ENCODE results near the gene A4GALT. TPM values are rescaled to one million over a fixed set of nuclear protein-coding genes. Genes with fewer than 3 reads are reported as not detected.

The A4GALT gene
- total RNA-seq, 1 donor, result 11.2 TPM

DNA sequence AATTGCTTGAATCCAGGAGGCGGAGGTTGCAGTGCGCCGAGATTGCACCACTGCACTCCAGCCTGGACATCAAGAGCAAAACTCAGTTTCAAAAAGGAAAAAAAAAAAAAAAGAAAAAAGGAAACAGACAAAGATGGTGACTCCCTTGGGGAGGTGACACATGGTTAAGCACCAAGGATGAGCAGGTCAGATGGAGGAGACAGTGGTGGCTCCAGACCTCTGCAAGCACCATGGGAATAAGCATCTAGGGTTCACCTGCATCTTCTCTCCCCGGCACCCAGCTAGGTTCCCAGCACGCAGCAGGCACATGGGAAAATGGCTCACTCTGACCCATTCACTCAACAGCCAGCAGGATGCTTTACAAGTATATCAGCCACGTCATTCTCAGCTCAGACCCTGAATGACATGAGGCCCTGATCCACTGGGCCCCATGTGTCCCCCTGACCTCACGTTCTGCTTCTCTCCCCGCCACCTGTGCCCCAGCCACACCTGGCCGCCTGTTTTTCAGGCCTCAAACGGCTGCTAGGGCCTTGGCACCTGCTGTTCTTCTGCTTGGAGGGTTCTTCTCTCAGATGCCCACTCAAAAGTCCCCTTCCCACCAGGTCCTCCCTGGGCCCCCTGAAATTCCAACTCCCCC is 24.2 kb downstream of the A4GALT start:
- DNase-seq (ENCODE audit: low read depth), result no peak
- TF ChIP-seq, protein P1, sequence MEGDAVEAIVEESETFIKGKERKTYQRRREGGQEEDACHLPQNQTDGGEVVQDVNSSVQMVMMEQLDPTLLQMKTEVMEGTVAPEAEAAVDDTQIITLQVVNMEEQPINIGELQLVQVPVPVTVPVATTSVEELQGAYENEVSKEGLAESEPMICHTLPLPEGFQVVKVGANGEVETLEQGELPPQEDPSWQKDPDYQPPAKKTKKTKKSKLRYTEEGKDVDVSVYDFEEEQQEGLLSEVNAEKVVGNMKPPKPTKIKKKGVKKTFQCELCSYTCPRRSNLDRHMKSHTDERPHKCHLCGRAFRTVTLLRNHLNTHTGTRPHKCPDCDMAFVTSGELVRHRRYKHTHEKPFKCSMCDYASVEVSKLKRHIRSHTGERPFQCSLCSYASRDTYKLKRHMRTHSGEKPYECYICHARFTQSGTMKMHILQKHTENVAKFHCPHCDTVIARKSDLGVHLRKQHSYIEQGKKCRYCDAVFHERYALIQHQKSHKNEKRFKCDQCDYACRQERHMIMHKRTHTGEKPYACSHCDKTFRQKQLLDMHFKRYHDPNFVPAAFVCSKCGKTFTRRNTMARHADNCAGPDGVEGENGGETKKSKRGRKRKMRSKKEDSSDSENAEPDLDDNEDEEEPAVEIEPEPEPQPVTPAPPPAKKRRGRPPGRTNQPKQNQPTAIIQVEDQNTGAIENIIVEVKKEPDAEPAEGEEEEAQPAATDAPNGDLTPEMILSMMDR (IDR thresholded peaks at IDR 0.05; ENCODE audit: insufficient read depth, low read depth, low read length), result no peak
- no peak overlapping the region for H3K4me3 ChIP-seq (ENCODE audit: low read depth, low read length)

DNA sequence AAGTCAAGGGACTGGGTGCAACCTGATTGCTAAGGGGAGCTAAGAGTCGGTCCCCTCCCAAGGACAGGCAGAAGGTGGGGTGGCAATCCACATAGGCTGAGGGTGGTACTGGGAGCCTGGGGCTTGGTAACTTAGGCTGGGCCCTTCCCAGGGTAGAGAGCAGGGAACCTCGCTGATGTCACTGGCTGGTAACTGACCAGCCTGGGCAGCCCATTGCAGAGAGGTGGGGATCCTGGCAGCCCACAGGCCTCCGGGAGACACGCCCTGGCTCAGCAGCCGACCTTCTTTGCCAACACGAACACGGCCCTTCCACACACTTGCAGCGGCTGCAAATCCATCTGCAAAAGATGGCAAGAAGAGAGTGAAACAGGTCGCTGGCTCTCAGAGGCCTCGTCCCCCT is 25.4 kb downstream of the A4GALT start:
- no peak overlapping the region for H3K4me3 ChIP-seq (ENCODE audit: low read depth, low read length)
- TF ChIP-seq, protein P1 (IDR thresholded peaks at IDR 0.05; ENCODE audit: insufficient read depth, low read depth, low read length), result no peak
- DNase-seq (ENCODE audit: low read depth), result no peak

DNA sequence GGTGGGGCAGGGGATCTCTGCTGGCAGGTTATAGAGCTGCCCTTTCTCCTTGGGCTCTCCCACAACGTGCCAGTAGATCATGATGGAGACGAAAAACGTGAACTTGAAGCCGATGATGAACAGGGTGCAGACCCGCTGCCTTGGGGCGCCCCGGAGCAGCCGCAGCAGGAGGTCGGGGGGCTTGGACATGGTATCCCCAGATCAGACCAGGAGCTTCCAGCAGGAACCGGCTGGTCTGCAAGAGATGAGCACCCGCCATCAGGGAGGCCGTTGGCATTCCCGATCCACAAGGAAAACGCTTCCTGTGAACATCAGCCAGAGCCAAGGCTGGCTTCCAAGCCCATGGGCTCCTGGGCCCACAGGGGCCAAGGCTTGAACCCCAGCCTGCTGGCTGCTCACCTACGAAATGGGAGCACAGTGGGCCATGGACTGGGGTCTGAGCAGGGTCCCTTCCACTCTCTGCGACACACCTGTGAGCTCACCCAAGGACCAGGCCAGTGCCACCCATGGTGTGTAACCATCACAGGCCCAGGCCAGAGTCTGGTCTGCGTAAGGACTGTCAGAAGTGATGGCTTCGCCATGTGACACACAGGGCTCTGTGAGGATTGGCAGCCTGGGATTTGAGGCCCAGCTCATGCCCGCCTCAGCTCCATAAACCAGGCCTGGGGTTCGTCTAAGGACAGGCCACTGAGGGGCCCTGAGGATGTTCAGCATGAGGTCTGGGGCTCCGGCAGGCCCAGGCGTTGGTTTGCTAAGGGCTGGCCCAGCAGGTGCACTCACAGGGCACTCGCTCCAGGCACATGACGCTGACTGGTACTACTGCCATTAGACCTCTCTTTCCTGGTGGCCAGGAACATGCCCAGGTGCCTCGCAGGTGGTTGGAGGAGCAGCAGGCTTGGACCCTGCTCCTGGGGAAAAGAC is 26.6 kb downstream of the A4GALT start:
- no peak overlapping the region for H3K4me3 ChIP-seq (ENCODE audit: low read depth, low read length)
- TF ChIP-seq, protein P1 (IDR thresholded peaks at IDR 0.05; ENCODE audit: insufficient read depth, low read depth, low read length), result no peak
- DNase-seq (ENCODE audit: low read depth), result no peak

DNA sequence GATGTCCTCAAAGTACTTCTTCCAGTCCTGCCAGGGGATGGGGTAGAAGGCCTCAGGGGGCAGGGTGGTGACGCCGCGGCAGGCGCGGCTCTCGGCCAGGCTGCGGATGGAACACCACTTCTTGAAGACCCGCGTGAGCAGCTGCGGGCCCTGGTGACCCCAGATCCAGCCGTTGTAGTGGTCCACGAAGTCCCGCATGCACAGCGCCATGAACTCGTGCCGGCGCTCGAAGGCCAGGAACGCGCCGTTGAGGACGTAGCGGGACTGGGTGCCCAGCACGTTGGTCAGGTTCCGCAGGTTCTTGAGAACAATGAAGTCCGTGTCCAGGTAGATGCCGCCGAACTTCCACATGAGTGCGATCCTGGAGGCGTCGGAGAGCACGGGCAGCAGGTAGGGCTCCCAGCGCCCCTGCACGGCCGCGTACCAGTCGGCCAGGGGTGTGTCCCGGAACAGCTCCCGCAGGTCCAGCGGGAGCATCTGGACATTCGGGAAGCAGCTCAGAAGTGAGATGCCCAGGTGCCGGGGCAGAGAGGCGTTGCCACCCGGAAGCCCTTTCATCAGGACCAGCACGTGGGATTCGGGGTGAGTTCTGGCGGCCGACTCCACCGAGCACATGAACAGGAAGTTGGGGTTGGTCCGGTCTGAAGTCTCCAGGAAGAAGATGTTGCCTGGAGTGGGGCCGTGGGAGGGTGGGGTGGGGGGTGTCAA is 27.5 kb downstream of the A4GALT start:
- no peak for DNase-seq (ENCODE audit: low read depth)
- TF ChIP-seq, protein P1 (IDR thresholded peaks at IDR 0.05; ENCODE audit: insufficient read depth, low read depth, low read length), result no peak
- no peak overlapping the region for H3K4me3 ChIP-seq (ENCODE audit: low read depth, low read length)

DNA sequence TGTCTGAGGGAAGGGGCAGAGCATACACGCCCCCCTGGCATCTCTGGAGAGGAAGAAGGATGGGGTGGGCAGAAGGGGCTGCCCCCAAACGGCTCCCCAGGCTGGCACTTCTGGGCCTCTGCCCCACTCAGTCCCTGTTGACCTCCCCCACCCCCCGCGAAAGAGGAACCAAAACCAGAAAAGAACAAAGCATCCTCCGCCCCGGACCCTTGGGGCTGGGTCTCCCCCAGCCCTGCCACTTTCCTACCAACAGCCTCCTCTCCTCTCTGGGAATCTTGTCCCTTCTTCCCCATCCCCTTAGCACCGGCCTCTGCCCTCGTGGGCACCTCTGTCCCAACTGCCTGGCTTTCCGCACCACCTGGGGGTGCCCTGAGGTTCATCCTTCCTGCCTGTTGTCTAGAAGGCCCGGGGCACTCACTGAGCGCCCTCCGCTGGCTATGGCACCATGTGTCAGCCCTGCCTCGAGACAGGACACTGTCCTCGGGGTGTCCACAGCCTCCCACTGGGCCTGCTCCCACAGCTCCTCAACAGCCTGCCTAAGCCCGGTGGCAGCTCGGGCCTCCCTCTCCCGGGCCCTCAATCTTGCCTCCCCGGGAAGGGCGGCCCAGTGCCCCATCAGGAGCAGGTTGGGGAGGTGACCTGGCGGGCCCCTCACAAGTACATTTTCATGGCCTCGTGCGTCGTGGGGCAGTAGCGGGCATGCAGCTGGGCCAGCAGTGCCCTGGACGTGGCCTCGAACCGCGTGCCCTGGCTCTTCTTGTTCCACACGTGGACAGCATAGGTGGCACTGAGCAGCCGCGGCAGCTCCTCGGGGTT is 28.2 kb downstream of the A4GALT start:
- TF ChIP-seq, protein P1 (IDR thresholded peaks at IDR 0.05; ENCODE audit: insufficient read depth, low read depth, low read length), result no peak
- no peak overlapping the region for H3K4me3 ChIP-seq (ENCODE audit: low read depth, low read length)
- no peak for DNase-seq (ENCODE audit: low read depth)

DNA sequence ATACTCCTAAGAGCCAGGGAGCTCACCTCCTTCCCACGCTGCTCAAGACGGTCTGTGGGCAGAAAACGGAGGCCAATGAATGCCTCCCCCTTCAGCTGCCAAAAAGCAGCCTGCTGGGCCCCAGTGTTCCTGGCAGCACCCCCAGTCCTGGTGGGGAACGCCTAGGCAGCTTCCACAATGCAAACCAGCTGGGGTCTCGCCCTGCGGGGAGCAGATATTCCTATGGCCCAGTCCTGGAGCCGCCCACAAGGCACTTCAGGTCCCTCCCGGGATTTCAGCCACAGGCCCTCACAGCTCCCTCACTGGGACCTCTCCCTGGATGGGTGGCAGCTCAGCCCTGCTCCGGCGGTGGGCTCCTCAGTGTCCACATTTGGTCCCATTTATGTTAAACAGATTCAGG is 29.2 kb downstream of the A4GALT start:
- DNase-seq (ENCODE audit: low read depth), result no peak
- TF ChIP-seq, protein P1 (IDR thresholded peaks at IDR 0.05; ENCODE audit: insufficient read depth, low read depth, low read length), result no peak
- no peak overlapping the region for H3K4me3 ChIP-seq (ENCODE audit: low read depth, low read length)

Data from fibroblast of villous mesenchyme (primary cell).